ENCODE results near the gene IQGAP1.

GRCh38 chr15:90338532-90338931 lies 49.5 kb upstream of the IQGAP1 start:
- TF ChIP-seq CTCF (IDR thresholded peaks at IDR 0.05) (no peak), POLR2A (IDR thresholded peaks at IDR 0.05) (no peak)
